Thyroid gland (tissue), 4 donors: Measurements from ENCODE around the gene HSPA1A. TPM values are rescaled to one million over a fixed set of nuclear protein-coding genes. Genes with fewer than 3 reads are reported as not detected.
"Not testable (repeated sequence)": the region's sequence is repeated elsewhere in the genome, so short reads cannot be mapped to it uniquely, and the experiment has no call there.

Experiments used
- DNase-seq, 2 donors: peaks; one replicate each; pipeline ENCODE4 v3.0.0-alpha.2; 2019
- H3K27ac ChIP-seq, 3 donors: fragments of 200-600 bp; sonication (generic); 1 replicate in 2 of 3; 2 replicates in 1 of 3; pipeline ENCODE4 v1.5.1; 2016 to 2019; ENCODE audit warnings: mild to moderate bottlenecking in 1 of 3, moderate library complexity in 1 of 3
- H3K27me3 ChIP-seq: fragments of 200-600 bp; sonication (generic); one replicate; pipeline ENCODE4 v1.5.1; 2019
- H3K36me3 ChIP-seq, 2 donors: fragments of 200-600 bp; sonication (generic); one replicate each; pipeline ENCODE4 v1.5.1; 2016 to 2019
- H3K4me1 ChIP-seq, 2 donors: fragments of 200-600 bp; sonication (generic); one replicate each; pipeline ENCODE4 v1.5.1; 2017 to 2019
- H3K4me3 ChIP-seq, 3 donors: fragments of 200-600 bp; sonication (generic); replicated peaks in 1 of 3; 1 replicate in 2 of 3; 2 replicates in 1 of 3; pipeline ENCODE4 v1.5.1; 2016; ENCODE audit warnings: mild to moderate bottlenecking in 1 of 3
- H3K9me3 ChIP-seq: fragments of 200-600 bp; sonication (generic); one replicate; pipeline ENCODE4 v1.5.1; 2017
- POLR2A ChIP-seq, 2 donors: fragments of 450-650 bp; IDR thresholded peaks; one replicate each; pipeline ENCODE4 v1.6.1; 2017; ENCODE audit warnings: antibody characterized with exemption in 2 of 2, mild to moderate bottlenecking in 2 of 2, moderate library complexity in 1 of 2
- WGBS, 2 donors: methylation state at CpG; one replicate each; pipeline ENCODE4 v1.1.5; 2017; 5-methylcytosine and 5-hydroxymethylcytosine counted together
- intact Hi-C: fragments of 100-400 bp; cut with DNase I; formaldehyde crosslinking; loops from one replicate; pipeline ENCODE4 v1.15.1; 2023
- total RNA-seq, 4 donors: library from RNA; depleted of rRNA; stranded (reverse); fragments of >200 nt; gene quantifications; one replicate each; pipeline ENCODE4 v1.2.3, GENCODE V29; 2016
- TF ChIP-seq, protein P1 (sequence below), 6 experiments: fragments of 200-600 bp in 3 of 6; fragments of 450-650 bp in 3 of 6; sonication (generic) in 3 of 6; IDR thresholded peaks; one replicate each; pipeline ENCODE4 v1.5.1; 2016 to 2019; ENCODE audit warnings: antibody characterized with exemption in 6 of 6, mild to moderate bottlenecking in 2 of 6, inconsistent platforms in 1 of 6, moderate library complexity in 1 of 6

HSPA1A gene
- total RNA-seq, 4 donors from 2014 or later, result 148 to 320 (median 190) TPM

DNA sequence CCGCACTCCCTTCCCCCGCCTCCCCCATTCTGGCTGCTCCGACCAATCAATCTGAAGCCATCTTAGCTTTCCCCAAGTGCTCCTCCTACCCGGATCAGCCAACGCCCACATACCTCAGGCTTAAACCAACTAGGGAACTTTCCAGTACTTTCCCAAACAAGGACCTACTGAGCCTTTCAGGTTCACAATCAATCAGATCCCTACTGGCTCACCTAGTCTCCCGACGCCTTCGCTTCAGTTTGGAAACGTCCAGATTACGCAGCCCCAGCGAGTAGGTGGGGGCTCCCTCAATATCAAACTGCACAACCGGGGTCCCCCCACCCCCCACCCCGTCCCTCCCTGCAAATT is 692 bp upstream of the HSPA1A start:
- intact Hi-C loops, result no loop called here
- Histone ChIP-seq H3K27me3 (no peaks in the 10 kb centered on the region), H3K27ac (peak overlapping the region; percentile 100), H3K9me3 (no peaks in the 10 kb centered on the region), H3K36me3 (no peaks in the 10 kb centered on the region), H3K4me1 (peaks cover 15 to 29% of the 10 kb centered on the region in 2 donors), H3K4me3 (peak overlapping the region in 2 of 3 donors; percentile 8 to 36)
- 0 to 3% methylated on average over 13 of the region's 13 CpGs for WGBS, 2 donors
- peak; percentile 98 for DNase-seq
- TF ChIP-seq, protein P1, sequence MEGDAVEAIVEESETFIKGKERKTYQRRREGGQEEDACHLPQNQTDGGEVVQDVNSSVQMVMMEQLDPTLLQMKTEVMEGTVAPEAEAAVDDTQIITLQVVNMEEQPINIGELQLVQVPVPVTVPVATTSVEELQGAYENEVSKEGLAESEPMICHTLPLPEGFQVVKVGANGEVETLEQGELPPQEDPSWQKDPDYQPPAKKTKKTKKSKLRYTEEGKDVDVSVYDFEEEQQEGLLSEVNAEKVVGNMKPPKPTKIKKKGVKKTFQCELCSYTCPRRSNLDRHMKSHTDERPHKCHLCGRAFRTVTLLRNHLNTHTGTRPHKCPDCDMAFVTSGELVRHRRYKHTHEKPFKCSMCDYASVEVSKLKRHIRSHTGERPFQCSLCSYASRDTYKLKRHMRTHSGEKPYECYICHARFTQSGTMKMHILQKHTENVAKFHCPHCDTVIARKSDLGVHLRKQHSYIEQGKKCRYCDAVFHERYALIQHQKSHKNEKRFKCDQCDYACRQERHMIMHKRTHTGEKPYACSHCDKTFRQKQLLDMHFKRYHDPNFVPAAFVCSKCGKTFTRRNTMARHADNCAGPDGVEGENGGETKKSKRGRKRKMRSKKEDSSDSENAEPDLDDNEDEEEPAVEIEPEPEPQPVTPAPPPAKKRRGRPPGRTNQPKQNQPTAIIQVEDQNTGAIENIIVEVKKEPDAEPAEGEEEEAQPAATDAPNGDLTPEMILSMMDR (IDR thresholded peaks at IDR 0.05), result no peak
- TF ChIP-seq POLR2A (IDR thresholded peaks at IDR 0.05), result peak; percentile 81 to 96

DNA sequence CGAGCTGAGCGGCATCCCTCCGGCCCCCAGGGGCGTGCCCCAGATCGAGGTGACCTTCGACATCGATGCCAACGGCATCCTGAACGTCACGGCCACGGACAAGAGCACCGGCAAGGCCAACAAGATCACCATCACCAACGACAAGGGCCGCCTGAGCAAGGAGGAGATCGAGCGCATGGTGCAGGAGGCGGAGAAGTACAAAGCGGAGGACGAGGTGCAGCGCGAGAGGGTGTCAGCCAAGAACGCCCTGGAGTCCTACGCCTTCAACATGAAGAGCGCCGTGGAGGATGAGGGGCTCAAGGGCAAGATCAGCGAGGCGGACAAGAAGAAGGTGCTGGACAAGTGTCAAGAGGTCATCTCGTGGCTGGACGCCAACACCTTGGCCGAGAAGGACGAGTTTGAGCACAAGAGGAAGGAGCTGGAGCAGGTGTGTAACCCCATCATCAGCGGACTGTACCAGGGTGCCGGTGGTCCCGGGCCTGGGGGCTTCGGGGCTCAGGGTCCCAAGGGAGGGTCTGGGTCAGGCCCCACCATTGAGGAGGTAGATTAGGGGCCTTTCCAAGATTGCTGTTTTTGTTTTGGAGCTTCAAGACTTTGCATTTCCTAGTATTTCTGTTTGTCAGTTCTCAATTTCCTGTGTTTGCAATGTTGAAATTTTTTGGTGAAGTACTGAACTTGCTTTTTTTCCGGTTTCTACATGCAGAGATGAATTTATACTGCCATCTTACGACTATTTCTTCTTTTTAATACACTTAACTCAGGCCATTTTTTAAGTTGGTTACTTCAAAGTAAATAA is 2.0 kb downstream of the HSPA1A start:
- 42 to 56% methylated on average over 12 to 15 of the region's 37 CpGs for WGBS, 2 donors
- H3K27me3 ChIP-seq, intact Hi-C loops, DNase-seq, H3K9me3 ChIP-seq, H3K36me3 ChIP-seq: not testable (repeated sequence)
- TF ChIP-seq, protein P1 (IDR thresholded peaks at IDR 0.05), result peak in 1 of 6 experiments; percentile 5
- peak in 1 of 2 donors; percentile 8 for TF ChIP-seq POLR2A (IDR thresholded peaks at IDR 0.05)
- Histone ChIP-seq H3K27ac (peak overlapping the region; percentile 17 to 100 (median 99)), H3K4me3 (peak overlapping the region in 2 of 3 donors; percentile 5 to 26), H3K4me1 (peaks cover 28 to 49% of the 10 kb centered on the region in 2 donors)

DNA sequence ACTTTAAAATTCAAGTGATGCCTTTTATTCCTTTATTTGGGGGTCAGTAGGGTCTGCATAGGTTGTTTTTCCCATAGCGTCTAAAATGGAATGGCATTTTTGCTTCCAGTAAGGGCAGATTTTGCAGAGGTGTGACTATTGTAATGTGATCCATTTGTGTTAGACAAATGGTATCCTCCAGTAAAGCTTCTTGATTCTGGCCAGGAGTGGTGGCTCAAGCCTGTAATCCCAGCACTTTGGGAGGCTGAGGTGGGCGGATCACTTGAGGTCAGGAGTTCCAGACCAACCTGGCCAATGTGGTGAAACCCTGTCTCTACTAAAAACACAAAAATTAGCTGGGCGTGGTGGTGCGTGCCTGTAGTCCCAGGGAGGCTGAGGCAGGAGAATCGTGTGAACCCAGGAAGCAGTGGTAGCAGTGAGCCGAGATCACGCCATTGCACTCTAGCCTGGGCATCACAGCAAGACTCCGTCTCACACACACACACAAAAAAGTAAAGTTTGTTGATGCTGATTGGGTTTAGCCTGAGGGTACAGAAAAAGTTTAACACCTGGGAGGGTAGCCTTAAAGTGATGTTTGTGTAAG is 2.7 kb downstream of the HSPA1A start:
- intact Hi-C loops, H3K9me3 ChIP-seq, H3K36me3 ChIP-seq, DNase-seq, H3K27me3 ChIP-seq: not testable (repeated sequence)
- peaks cover 35 to 54% of the 10 kb centered on the region in 2 donors for H3K4me1 ChIP-seq
- 72 to 78% methylated on average over 8 of the region's 8 CpGs for WGBS, 2 donors
- H3K4me3 ChIP-seq, result peak overlapping the region in 2 of 3 donors; percentile 5 to 26
- peak overlapping the region; percentile 17 to 100 (median 99) for H3K27ac ChIP-seq

DNA sequence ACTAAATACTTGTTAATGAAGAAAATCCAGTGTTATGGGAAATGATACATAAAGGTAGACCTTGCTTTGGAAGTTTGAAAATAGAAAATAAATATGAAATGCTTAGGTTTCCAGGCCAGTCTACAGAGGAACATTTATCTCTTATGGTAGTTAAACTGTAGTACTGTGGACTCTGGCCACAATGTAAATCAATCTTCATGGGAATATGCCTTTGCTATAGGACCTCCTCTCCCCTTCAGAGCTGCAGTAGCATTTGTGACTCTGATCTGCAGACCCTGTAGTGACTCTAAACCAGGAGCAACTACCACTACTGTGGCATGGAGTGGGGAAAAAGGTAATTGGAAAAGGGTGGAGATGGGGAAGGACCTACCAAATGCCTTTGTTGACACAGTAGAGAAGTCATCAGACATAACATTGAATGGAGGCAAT is 4.5 kb downstream of the HSPA1A start:
- Histone ChIP-seq H3K27ac (peak overlapping the region; percentile 65 to 100 (median 99)), H3K36me3 (no peaks in the 10 kb centered on the region), H3K27me3 (no peaks in the 10 kb centered on the region), H3K9me3 (no peaks in the 10 kb centered on the region), H3K4me1 (peaks cover 44 to 61% of the 10 kb centered on the region in 2 donors), H3K4me3 (no peak overlapping the region)
- TF ChIP-seq, protein P1 (IDR thresholded peaks at IDR 0.05), result no peak
- no peak for TF ChIP-seq POLR2A (IDR thresholded peaks at IDR 0.05)
- intact Hi-C loops, result no loop called here
- DNase-seq, result no peak

DNA sequence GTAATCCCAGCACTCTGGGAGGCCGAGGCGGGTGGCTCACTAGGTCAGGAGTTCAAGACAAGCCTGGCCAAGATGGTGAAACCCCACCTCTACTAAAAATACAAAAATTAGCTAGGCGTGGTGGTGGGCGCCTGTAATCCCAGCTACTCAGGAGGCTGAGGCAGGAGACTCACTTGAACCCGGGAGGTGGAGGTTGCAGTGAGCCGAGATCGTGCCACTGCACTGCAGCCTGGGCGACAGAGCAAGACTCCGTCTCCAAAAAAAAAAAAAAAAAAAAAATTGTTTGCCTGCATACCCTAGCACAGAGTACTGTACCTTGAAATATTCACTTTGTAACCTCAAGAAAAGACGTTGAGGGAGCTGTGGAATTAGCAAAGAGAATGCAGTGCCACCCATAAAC is 5.1 kb downstream of the HSPA1A start:
- DNase-seq, H3K9me3 ChIP-seq, H3K4me3 ChIP-seq, H3K27me3 ChIP-seq, H3K36me3 ChIP-seq, intact Hi-C loops: not testable (repeated sequence)
- Histone ChIP-seq H3K4me1 (peaks cover 46 to 66% of the 10 kb centered on the region in 2 donors), H3K27ac (peak overlapping the region; percentile 65 to 100 (median 99))
- WGBS, 2 donors, result 93% methylated on average over 10 of the region's 10 CpGs
